Germinal center (tissue), 1 donor: ENCODE results near the gene LARGE2.

Experiments
- DNase-seq: peaks from one replicate; pipeline ENCODE4 v3.0.0; 2012; ENCODE audit warnings: mixed read lengths, low spot score

The LARGE2 gene

DNA sequence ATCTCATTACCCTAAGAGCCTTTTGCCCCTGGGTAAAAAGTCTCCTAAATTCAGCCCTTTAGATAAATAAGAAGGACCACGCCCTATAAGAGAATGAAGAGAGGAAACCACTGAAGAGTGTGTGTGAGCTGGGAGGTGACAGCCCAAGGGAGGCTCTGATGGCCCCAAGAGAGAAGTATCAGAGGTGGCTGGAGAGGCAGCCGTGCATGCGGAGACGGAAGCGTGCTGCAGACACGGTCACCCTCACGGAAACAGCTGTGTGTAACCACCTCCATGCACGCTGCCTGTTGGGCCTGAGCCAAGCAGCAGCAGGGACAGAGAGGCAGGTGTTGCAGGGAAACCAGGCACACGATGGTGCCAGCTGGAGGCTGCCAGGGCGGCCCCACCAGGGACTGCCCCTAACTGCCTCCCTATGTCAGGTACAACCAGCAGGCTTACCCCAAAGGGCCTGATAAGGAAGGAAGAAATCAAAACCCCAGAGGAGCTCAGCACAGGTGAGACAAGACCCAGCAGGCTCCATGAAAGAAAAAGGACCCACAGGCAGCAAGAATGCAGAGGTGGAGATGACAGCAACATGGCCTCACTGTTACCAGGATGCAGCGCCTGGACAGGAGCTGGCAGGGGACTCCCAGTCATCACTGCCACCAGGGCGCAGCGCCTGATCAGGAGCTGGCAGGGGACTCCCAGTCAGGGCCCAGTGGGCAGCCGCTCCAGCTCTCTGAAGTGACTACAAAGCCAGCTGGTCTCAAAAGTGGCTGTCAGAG lies 7.8 kb downstream of the LARGE2 start:
- peak; percentile 92 for DNase-seq

DNA sequence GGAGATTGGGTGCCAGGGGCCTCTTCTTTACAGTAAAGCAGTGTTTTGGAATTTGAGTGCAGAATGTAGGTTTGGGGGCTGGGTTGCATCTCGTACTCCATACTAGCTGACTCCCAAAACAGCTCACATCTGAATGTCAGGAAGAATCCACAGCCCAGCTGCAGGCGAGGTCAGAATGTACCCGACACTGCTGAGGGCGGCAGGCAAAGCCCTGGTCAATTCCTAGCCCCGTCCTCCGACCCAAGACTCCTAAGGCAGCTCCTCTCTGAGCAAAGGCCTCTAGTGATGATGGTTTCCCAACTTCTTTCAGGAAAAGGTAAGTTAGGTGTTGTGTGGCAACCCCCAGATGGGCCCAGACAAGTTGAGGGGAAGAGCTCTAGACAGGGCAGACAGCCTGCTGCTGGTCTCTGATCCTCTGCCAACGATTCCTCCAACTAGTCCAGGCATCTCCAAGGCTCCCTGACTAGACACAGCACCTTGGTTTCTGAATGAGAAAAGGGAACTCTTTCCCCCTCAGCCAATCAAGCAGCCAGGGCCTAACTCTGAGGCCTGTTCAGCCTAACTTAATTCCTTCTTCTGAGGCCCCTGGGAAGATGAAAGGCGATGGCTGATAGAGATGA lies 8.6 kb downstream of the LARGE2 start:
- DNase-seq = no peak

DNA sequence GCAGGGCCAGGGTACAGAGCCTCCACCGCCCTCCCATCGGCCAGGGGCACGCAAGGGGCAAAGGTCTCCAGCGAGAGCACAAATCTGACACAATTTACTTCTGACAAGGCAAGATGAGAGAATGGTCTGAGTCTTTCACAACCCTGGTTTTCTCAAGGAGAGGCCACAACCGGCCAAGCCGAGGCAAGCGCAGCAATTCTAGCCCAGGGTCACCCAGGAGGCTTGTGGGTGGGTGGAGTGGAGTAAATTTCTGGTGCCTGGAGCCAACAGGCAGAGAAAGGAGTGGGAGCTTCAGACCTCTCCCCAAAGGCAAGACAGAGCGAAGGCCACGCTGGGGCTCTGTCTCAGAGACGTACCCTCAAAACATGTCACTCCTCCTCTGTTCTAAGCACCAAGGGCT lies 9.3 kb downstream of the LARGE2 start:
- no peak for DNase-seq

DNA sequence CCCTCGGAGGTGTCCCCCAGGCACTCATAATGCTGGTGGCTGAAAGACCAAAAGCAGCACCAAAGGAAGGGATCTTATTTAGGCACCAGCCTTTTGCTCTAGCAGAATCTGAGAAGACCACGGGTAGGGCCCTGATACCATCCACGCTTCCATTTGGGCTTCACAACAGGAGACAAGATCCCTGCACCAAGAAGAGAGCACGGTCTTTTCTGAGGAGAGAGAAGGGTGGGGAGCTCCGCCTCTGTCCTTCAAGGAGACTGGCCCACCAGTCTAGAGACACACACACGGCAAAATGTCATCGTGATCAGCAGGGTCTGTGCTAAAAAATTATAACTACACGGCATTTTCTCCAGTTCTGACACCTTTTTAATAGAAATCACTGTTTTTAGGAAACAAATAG lies 9.8 kb downstream of the LARGE2 start:
- DNase-seq = no peak

DNA sequence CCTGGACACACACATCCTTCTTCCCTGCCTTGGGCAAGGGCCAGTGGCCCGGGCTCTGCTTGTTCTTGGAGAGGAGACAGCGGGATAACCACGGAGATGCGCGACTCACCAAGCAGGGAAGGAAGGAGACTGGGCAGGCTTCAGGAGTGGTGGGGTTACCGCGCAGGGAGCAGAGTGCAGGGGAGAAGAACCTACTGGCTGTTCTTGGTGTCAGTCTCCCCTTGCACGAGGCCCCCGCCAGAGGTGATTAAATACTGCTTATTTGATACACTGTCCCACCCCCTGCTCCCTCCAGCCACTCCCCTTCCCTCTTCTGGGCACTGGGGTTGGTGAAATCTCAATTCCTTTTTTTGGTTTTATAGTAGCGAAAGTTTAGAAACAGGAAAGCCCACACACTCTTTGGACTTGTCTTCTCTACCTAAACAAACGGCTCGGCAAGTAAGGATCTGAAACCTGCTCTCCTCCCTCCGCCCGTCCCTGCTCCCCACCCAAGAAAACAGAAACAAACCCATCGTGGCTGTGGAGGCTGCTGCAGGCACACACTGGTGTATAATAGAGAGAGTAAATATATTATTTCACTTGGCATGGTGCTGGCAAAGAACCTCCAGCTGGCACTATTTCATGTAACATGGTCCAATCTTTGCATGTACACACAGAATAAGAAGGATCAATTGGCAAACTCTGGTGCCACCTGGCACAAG lies 10.8 kb downstream of the LARGE2 start:
- peak; percentile 77 for DNase-seq

DNA sequence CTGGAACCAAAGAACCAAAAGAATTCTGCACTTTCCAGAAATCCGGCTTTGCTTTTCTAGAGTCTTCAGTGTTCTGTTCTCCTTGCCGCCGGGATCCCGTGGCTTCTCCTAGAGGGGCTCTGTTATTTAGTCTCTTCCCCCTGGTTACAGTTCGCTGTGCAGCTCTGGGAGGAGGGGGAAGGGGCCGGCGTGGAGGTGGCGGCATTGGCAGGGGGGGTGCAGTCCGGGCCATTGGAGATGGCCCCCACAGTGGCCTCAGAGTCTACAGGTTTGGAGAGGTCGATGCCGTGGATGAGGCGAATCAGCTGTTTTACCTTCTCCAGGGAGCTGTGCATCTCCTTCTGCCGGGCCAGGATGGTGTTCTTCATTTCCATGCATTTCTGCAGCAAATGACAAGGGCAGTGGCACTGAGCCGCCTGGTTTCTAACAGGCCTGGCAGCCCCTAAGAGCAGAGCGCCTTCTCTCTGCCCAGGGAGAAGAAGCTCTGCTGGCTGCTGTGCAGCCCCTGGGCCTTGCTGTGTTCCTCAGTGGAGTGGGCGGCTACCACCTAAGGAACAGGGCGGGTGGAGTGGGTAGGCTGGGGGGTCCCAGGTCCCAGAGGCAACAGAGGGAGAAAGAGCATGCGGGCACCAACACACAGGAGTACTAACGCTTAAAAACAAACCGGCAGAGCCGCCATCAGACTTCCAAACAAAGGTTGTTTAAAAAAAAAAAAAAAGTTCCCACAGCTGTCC lies 11.6 kb downstream of the LARGE2 start:
- DNase-seq = no peak

DNA sequence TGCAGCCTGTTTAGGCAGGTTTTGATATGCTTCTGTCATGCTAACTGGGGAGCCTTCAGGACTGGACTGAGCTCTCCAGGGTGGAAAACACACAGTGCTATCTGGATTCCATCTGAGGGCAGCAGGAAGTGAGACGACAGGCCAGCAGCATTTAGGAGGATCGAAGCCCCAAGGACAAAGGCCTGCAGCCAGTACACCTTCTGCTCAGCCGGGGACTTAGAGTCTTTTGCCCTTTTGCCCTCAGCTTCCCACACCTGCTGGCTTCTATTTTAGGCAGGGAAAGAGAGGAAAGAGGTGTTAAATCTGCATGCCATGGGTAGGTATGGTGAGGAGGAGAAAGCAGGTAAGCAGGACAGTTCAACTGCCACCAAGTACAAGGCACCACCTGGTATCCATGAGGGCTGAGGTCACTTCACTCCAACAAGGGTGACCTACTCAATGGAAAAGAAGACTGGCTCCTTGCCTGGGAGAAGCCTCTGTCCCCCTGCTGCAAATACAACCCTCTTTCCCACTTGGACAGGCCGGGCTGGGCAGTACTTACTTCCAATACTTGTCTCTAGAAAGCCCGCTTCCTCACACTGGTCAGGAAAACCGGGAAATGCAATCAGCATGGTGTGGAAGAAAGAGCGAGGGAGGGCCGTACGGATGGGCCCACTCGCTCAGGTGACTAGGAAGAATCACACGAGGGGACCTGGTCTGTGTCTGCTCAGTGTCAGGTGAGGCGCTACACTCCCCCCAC lies 12.3 kb downstream of the LARGE2 start:
- DNase-seq = no peak

DNA sequence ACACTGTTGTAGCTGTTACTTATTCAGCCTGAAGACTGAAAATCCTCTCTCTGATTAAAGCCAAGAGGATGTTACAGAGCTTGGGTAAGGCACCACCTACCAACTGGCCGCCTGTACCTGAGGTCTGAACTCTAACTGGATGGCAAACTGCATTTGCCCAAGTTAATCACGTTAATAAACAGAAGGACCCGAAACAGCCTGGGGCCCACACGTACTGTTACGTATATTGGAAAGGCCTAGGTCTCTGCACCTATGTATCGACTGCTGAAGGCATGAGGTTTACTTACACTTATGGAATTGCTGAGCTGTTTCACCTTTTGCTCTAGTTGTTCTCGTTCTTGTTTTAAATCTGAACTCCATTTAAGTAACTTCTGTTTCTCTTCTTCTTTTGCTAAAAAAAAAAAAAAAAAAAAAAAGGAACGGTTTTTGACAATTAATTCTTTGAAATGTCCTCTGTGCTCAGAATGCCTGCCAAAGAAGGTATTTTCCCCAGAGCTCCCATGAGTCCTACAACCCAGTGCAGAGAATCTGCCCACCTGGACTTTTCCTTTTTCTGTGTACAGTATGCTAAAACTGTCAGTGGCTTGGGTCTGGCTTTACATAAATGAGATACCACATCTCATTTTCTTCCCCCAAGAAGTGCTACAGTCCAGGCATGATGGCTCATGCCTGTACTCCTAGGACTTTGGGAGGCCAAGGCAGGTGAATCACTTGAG lies 13.1 kb downstream of the LARGE2 start:
- no peak for DNase-seq

DNA sequence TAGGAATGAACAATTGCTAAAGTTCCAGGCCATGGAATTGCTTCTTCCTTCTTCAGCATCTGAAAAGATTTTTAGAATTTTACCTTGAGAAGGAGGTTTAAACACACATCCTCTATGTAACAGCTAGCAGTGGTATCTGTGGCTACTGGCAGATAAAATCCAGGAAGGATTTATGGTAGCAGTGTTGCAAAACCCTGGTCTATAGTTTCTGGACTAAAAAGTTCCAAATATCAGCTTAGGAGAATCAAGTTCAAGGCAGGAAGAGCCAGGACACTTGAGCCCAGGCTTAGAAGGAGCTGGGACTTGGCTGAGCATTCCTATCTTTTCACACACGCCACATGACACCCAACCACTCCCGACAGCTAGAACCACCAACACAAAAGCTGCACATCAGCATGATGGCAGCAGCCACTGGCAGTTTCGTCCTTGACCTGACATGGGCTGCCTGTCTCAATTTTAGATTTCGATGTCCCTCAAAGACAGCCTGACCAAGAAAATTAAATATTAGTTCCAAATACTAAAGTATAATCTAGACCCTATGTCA lies 14.1 kb downstream of the LARGE2 start:
- no peak for DNase-seq

DNA sequence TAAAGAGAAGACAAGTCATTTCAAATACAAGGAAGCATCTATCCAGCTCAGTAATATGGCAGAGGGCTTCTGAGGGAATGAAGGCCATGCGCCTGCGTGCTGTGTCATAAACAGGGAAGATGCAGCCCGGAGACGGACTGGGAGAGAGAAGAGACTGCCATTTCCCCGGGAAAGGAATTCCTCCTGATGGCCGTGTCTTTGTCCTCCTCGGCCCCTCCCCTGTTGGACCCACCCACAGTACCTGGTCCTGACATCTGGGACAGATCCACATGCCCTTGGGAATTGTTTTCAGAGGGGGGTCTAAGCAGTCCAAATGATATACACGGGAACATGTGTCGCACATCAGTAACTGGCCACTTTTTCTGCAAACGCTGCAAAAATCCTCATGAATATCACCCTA lies 15.5 kb downstream of the LARGE2 start:
- no peak for DNase-seq

DNA sequence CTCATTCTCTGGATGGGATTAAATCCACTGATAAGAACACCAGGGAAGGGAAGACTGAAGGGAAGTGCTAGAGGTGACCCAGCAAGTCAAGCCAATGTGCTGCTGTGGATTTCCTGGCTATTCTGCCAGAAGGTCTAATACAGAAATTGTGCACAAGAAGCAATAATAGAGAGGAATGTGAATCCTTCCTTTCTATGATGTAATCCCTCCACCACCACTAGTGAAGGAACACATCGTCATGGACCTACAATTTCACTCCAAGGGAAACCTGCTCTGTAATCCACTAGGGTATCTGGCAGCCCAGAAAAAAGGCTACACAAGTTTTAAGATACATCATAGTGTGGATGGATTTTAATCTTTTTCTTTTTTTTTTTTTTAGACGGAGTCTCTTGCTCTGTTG lies 17.4 kb downstream of the LARGE2 start:
- DNase-seq = no peak

DNA sequence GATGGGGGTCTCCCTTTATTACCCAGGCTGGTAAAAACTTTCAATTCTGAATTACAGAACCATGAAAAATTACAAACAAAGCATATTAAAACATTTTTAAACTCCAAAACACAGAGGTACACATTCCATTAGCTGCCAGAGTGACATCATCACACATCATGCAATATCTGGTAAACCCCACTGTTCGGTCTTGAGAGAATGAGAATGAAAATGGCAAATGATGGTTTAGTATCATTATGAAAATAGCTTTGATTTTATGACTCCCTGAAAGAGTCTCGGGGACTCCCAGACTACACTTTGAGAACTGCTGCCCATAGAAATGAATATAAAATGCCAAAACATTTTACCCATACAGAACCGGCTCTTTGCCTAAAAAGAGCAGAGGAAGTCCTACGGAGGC lies 18.8 kb downstream of the LARGE2 start:
- no peak for DNase-seq

DNA sequence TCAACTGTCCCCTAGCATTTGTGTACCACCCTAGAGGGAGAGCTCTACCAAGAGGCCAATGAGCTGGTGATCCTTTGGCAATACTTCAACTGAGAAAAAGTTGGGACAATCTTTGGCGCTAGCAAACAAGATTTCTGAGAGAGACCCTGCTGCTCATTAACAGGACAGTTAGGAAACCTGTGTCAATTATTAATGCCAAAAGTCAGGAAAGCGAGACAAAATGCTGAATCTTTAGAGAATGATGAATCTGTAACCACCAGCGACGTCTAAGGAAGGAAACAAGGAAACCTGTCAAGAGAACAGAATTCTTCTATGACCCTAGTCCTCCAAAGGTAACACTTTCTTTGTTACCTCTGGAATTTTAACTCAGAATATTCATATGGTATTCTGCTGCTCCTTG lies 19.9 kb downstream of the LARGE2 start:
- no peak for DNase-seq

DNA sequence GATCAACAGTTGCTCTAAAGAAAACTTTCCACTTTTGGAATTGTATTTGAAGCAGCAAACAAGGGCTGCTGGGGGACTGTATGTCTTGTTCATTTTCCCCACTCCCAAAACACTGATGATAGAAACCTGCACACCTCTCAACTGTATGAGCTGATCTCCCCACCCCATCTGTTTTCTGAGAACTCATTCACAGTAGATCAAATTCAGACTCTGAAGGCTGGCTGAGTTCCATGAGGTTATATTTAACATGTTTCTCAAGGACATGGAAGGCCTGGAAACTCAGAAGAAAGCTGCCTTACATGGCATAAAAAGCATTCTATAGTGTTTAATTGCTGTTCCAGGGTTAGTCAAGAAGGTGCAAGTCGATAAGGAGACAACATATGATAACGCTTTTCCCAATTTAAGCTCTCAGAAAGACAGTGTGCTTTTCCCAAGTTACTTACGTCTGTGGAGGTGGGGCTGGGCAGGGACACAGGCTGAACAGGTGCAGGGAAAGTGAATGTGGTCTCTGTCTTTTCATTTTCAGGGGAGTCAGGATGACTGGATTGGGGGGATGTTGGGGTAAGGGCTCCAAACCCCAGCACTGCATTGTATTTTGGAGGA lies 23.0 kb downstream of the LARGE2 start:
- no peak for DNase-seq

DNA sequence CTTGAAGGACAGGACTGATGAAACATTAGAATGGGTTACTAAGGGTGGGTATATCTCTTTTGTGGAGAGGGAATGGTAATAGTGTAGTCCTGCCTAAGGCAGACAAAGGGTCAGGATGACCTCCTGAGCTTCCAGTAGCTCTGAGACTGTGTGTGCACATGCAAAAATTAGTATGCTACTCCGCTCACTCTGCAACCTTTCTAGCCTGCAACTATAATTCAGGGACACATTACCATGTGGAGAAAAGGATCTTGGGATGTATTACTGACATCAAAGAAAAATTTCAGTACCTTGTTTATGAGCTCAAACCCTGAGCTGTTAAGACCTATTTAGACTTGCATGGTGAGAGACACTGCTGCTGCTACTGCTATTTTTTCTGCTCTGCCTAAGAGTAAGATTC lies 25.4 kb downstream of the LARGE2 start:
- DNase-seq = no peak

DNA sequence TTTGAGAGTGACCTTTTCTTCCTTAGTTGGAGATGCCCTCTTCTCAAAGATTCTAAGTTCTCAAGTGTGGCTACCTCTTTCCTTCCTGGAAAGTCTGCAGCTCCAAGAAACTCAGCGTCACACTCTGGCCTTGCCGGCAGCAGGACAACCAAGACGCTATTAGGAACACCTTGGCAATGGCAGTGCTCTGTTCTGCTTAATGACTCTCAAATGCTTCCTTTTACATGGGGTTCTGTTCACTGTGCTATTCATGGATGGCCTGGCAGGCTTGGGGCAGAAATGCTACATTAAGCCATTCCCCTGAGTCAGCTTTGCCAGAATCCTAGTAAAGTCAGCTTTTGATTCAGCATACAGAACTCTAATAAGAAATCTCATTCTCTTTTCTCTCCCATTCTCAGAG lies 25.9 kb downstream of the LARGE2 start:
- no peak for DNase-seq

DNA sequence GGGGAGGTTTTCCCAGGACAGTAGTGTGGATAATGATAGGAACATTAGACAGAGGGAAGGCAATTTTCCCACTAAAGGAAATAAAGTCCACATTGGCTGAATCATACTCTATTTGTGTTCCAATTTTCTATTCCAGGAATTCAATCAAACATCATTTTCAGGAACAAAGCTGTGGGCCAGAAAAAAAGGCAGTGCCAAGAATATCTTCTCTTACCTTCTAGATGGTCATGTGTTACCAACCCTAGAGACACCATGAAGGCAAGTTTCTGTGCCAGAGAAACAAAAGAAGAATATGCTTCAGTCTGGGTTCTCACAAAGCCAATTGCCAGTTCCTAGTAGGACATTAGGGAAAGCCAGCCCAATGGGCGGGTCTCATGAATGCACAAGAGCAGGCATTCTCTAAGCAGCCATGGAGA lies 27.5 kb downstream of the LARGE2 start:
- DNase-seq = no peak

DNA sequence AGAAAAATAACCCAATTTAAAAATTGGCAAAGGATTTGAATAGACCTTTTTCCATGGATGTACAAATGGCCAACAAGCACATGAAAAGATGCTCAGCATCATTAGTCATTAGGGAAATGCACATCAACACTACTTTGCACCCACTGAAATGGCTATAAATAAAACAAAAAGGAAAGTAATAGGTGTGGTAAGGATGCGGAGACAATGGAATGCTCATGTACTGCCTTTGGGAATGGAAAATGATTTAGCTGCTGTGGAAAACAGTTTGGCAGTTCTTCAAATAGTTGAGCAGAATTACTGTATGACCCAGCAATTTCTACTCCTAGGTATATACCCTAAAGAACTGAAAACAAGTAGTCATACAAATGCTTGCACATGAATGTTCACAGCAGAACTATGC lies 37.4 kb downstream of the LARGE2 start:
- DNase-seq = no peak

DNA sequence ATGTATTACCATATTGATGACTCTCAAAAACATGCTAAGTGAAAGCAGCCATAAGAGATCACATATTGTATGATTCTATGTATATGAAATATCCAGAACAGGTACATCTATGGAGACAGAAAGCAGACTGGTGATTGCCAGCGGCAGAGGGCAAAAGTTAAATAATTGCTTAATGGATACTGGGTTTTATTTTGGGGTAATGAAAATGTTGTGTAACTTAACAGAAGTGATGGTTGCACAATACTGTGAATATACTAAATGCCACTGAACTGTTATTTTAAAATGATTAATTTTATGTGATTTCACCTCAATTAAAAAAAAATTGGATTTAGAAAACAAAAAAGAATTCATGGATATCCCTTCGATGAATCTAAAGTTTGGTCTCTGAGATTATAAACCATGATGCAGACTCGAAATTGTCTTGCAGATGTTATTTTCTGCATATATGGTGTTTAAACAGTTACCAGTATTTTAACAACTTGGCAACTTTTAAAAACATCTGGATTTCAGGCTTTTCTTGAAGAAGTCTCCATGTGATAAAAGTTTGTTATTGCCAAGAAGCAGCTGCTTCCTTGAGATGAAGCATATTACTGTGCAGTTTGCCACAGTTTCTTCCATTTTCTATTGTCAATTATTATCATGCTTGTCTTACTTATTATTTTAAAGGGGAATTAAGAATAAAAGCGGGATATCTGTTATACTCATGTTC lies 38.1 kb downstream of the LARGE2 start:
- no peak for DNase-seq

DNA sequence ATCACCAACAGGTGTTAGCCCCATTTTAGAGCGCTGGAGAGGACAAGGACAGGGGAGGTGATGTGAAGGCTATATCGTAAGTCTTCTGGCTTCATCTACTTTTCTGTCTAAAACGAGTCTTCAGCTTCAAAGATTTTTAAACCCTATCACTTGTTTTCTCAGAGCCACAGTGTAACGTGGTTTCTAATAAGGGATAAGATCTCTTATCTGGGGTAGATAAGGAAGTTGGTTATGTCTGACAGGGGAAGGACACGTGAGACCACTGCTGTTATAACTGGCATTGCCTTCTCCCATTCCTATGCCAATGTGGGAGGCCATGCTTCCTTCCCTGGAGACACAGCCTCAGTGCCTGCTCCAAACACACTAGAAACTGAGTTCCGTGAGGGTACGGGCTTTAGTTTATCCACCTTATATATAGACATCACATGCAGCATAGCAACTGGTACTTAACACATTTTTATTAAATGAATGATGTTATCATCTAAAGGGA lies 39.3 kb downstream of the LARGE2 start:
- no peak for DNase-seq
